ENCODE data around the gene C16orf87. TPM values are rescaled to one million over a fixed set of nuclear protein-coding genes. Genes with fewer than 3 reads are reported as not detected.
A peak's percentile ranks its signal among the peaks of the same experiment; 100 is the strongest.

C16orf87 gene
- polyA plus RNA-seq, 1 donor from 2014 or later, result 27.5 TPM

DNA sequence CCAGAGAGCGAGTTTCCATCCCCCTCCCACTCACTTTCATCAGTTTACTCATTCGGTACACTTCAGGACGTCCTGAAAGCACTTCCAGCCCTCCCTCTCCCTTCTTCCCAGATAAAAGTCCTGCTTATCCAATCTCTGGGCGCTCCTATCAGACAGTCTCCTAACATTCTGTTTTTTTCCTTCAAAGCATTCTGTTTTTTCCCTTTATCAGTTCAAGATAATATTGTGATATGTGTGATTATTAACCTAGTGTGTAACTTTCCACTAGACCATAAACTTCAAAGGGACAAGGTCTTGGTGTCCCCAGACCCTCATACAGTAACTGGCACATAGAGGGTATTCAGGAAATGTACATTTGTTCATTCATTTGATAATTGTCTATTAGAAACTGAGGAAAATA lies 24.4 kb upstream of the C16orf87 start:
- H3K79me2 ChIP-seq (replicated peaks; ENCODE audit: insufficient read depth, low read length), result no peaks in the 10 kb centered on the region
- TF ChIP-seq, protein P1, sequence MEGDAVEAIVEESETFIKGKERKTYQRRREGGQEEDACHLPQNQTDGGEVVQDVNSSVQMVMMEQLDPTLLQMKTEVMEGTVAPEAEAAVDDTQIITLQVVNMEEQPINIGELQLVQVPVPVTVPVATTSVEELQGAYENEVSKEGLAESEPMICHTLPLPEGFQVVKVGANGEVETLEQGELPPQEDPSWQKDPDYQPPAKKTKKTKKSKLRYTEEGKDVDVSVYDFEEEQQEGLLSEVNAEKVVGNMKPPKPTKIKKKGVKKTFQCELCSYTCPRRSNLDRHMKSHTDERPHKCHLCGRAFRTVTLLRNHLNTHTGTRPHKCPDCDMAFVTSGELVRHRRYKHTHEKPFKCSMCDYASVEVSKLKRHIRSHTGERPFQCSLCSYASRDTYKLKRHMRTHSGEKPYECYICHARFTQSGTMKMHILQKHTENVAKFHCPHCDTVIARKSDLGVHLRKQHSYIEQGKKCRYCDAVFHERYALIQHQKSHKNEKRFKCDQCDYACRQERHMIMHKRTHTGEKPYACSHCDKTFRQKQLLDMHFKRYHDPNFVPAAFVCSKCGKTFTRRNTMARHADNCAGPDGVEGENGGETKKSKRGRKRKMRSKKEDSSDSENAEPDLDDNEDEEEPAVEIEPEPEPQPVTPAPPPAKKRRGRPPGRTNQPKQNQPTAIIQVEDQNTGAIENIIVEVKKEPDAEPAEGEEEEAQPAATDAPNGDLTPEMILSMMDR (IDR thresholded peaks at IDR 0.05; ENCODE audit: poor library complexity, severe bottlenecking), result no peak
- TF ChIP-seq EZH2 (IDR thresholded peaks at IDR 0.05; ENCODE audit: borderline replicate concordance, insufficient read depth, low read length, poor library complexity, severe bottlenecking), result no peak
- TF ChIP-seq, protein P2, sequence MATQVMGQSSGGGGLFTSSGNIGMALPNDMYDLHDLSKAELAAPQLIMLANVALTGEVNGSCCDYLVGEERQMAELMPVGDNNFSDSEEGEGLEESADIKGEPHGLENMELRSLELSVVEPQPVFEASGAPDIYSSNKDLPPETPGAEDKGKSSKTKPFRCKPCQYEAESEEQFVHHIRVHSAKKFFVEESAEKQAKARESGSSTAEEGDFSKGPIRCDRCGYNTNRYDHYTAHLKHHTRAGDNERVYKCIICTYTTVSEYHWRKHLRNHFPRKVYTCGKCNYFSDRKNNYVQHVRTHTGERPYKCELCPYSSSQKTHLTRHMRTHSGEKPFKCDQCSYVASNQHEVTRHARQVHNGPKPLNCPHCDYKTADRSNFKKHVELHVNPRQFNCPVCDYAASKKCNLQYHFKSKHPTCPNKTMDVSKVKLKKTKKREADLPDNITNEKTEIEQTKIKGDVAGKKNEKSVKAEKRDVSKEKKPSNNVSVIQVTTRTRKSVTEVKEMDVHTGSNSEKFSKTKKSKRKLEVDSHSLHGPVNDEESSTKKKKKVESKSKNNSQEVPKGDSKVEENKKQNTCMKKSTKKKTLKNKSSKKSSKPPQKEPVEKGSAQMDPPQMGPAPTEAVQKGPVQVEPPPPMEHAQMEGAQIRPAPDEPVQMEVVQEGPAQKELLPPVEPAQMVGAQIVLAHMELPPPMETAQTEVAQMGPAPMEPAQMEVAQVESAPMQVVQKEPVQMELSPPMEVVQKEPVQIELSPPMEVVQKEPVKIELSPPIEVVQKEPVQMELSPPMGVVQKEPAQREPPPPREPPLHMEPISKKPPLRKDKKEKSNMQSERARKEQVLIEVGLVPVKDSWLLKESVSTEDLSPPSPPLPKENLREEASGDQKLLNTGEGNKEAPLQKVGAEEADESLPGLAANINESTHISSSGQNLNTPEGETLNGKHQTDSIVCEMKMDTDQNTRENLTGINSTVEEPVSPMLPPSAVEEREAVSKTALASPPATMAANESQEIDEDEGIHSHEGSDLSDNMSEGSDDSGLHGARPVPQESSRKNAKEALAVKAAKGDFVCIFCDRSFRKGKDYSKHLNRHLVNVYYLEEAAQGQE (IDR thresholded peaks at IDR 0.05; ENCODE audit: borderline replicate concordance), result no peak
- no peak for TF ChIP-seq RAD21 (conservative IDR thresholded peaks at IDR 0.05)
- no peaks in the 10 kb centered on the region for H3K9me2 ChIP-seq (ENCODE audit: insufficient read depth, low read length)
- H3K4me3 ChIP-seq (ENCODE audit: low read length), result no peak overlapping the region
- no peaks in the 10 kb centered on the region for H3K36me3 ChIP-seq (ENCODE audit: insufficient read depth, low read length)
- no peaks in the 10 kb centered on the region for H3F3A ChIP-seq (ENCODE audit: insufficient read depth, low read length, poor library complexity, severe bottlenecking)
- no peak overlapping the region for H3K27ac ChIP-seq (ENCODE audit: low read length)
- no peaks in the 10 kb centered on the region for H3K27me3 ChIP-seq (ENCODE audit: insufficient read depth, low read depth, low read length)
- no peaks in the 10 kb centered on the region for H4K20me1 ChIP-seq (ENCODE audit: insufficient read depth)
- H3K4me2 ChIP-seq (ENCODE audit: low read length), result no peak overlapping the region
- H3K9ac ChIP-seq (ENCODE audit: low read length), result no peak overlapping the region
- H3K9me3 ChIP-seq (ENCODE audit: low read length), result no peaks in the 10 kb centered on the region
- no peak overlapping the region for H2AFZ ChIP-seq (ENCODE audit: low read depth, low read length)

DNA sequence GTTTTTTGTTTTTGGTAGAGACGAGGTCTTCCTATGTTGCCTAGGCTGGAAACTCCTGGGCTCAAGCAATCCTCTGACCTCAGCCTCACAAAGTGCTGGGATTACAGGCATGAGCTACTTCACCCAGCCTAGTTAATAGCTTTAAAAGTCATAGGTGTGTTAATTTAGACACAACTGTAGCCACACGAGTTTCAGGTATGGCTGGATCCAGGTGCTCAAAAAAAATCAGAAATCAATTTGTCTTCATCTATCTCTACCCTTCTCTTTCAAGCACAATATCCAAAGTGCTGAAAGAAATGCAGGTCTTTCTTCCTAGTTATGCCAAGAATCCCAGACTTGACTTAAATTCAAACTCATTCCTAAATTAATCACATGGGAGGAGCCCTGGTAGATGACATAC lies 23.9 kb upstream of the C16orf87 start:
- no peaks in the 10 kb centered on the region for H4K20me1 ChIP-seq (ENCODE audit: insufficient read depth)
- H3K4me3 ChIP-seq (ENCODE audit: low read length), result no peak overlapping the region
- H3K27ac ChIP-seq (ENCODE audit: low read length), result no peak overlapping the region
- H3K9me2 ChIP-seq (ENCODE audit: insufficient read depth, low read length), result no peaks in the 10 kb centered on the region
- H3K9ac ChIP-seq (ENCODE audit: low read length), result no peak overlapping the region
- no peak for TF ChIP-seq MXI1 (conservative IDR thresholded peaks at IDR 0.05; ENCODE audit: poor library complexity, severe bottlenecking)
- TF ChIP-seq EP300 (conservative IDR thresholded peaks at IDR 0.05; ENCODE audit: poor library complexity, severe bottlenecking), result no peak
- no peak for TF ChIP-seq EZH2 (IDR thresholded peaks at IDR 0.05; ENCODE audit: borderline replicate concordance, insufficient read depth, low read length, poor library complexity, severe bottlenecking)
- TF ChIP-seq TAF1 (IDR thresholded peaks at IDR 0.05; ENCODE audit: low read depth), result no peak
- H3K9me3 ChIP-seq (ENCODE audit: low read length), result no peaks in the 10 kb centered on the region
- no peaks in the 10 kb centered on the region for H3F3A ChIP-seq (ENCODE audit: insufficient read depth, low read length, poor library complexity, severe bottlenecking)
- H2AFZ ChIP-seq (ENCODE audit: low read depth, low read length), result no peak overlapping the region
- H3K36me3 ChIP-seq (ENCODE audit: insufficient read depth, low read length), result no peaks in the 10 kb centered on the region
- no peak overlapping the region for H3K4me2 ChIP-seq (ENCODE audit: low read length)
- no peaks in the 10 kb centered on the region for H3K79me2 ChIP-seq (replicated peaks; ENCODE audit: insufficient read depth, low read length)
- no peaks in the 10 kb centered on the region for H3K27me3 ChIP-seq (ENCODE audit: insufficient read depth, low read depth, low read length)

DNA sequence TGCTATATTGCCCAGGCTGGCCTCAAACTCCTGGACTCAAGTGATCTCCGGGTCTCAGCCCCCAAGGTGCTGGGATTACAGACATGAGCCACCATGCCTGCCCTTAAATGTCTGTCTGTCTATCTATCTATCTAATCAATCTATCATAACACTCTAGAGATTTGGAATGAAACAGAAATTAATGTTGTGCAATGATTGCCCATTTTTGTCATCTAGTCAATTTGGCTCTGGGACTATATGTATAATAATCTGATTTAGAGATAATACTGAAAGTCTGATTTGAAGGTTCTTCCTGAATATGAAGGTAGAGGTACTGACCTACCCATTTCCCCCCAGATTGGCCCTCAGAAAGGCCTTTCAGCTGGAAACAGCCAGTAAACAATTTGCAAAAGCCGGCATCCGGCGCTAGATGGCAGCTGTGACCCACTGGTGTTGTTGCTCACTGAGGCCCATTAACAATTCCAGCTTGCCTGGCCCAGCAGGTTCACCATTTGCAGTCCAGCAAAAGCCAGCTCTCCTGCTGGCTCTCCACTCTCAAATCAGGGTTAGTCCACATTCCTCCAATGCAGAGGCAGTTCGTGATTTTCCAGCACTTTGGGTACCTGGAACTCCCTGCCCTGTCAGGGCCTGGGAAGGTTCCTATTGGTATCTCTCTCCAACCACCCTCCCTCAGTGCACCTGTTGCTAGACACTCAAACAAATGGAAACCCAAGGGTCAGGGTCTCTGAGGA lies 22.9 kb upstream of the C16orf87 start:
- Histone ChIP-seq H3K9me3 (ENCODE audit: low read length) (no peaks in the 10 kb centered on the region), H3K9me2 (ENCODE audit: insufficient read depth, low read length) (no peaks in the 10 kb centered on the region), H3K27ac (ENCODE audit: low read length) (no peak overlapping the region), H4K20me1 (ENCODE audit: insufficient read depth) (no peaks in the 10 kb centered on the region), H3K4me2 (ENCODE audit: low read length) (no peak overlapping the region), H3K4me3 (ENCODE audit: low read length) (no peak overlapping the region), H3K36me3 (ENCODE audit: insufficient read depth, low read length) (no peaks in the 10 kb centered on the region), H3F3A (ENCODE audit: insufficient read depth, low read length, poor library complexity, severe bottlenecking) (no peaks in the 10 kb centered on the region), H3K27me3 (ENCODE audit: insufficient read depth, low read depth, low read length) (no peaks in the 10 kb centered on the region), H3K79me2 (replicated peaks; ENCODE audit: insufficient read depth, low read length) (no peaks in the 10 kb centered on the region), H3K9ac (ENCODE audit: low read length) (no peak overlapping the region), H2AFZ (ENCODE audit: low read depth, low read length) (no peak overlapping the region)
- TF ChIP-seq TAF1 (IDR thresholded peaks at IDR 0.05; ENCODE audit: low read depth), result no peak
- TF ChIP-seq RAD21 (conservative IDR thresholded peaks at IDR 0.05), result peak; percentile 92
- TF ChIP-seq EZH2 (IDR thresholded peaks at IDR 0.05; ENCODE audit: borderline replicate concordance, insufficient read depth, low read length, poor library complexity, severe bottlenecking), result no peak
- no peak for TF ChIP-seq MXI1 (conservative IDR thresholded peaks at IDR 0.05; ENCODE audit: poor library complexity, severe bottlenecking)
- no peak for TF ChIP-seq POLR2AphosphoS5 (IDR thresholded peaks at IDR 0.05)
- TF ChIP-seq SMC3 (conservative IDR thresholded peaks at IDR 0.05; ENCODE audit: poor library complexity), result peak; percentile 84
- TF ChIP-seq, protein P2 (IDR thresholded peaks at IDR 0.05; ENCODE audit: borderline replicate concordance), result no peak
- TF ChIP-seq, protein P1 (IDR thresholded peaks at IDR 0.05; ENCODE audit: poor library complexity, severe bottlenecking), result peak; percentile 89

Measured in neural cell (in vitro differentiated cells).